ENCODE results near the gene DYDC1.
"Not testable (repeated sequence)": the region's sequence is repeated elsewhere in the genome, so short reads cannot be mapped to it uniquely, and the experiment has no call there.

DYDC1 gene

GRCh38 chr10:80313523-80313922, 43.0 kb downstream of the DYDC1 start:
- Histone ChIP-seq H3K27me3 (ENCODE audit: insufficient read depth, low read depth, severe bottlenecking) (no peaks in the 10 kb centered on the region), H3K27ac (no peak overlapping the region), H3K4me3 (ENCODE audit: low read depth, low read length) (no peak overlapping the region), H3K36me3 (no peaks in the 10 kb centered on the region), H3K9me3 (ENCODE audit: severe bottlenecking) (peaks cover 3% of the 10 kb centered on the region)
- DNase-seq: no peak
- TF ChIP-seq CTCF (IDR thresholded peaks at IDR 0.05; ENCODE audit: low read depth, low read length): no peak

- not testable (repeated sequence) for H3K9me3 ChIP-seq (ENCODE audit: severe bottlenecking); H3K27me3 ChIP-seq (ENCODE audit: insufficient read depth, low read depth, severe bottlenecking); H3K36me3 ChIP-seq; H3K27ac ChIP-seq; H3K4me3 ChIP-seq (ENCODE audit: low read depth, low read length); DNase-seq
Measured at GRCh38 chr10:80305989-80306388, 50.6 kb downstream of the DYDC1 start.

- Histone ChIP-seq H3K27ac (no peak overlapping the region), H3K27me3 (ENCODE audit: insufficient read depth, low read depth, severe bottlenecking) (no peaks in the 10 kb centered on the region), H3K9me3 (ENCODE audit: severe bottlenecking) (no peaks in the 10 kb centered on the region), H3K4me3 (ENCODE audit: low read depth, low read length) (no peak overlapping the region), H3K36me3 (no peaks in the 10 kb centered on the region)
- TF ChIP-seq CTCF (IDR thresholded peaks at IDR 0.05; ENCODE audit: low read depth, low read length): no peak
- no peak for DNase-seq
Measured at GRCh38 chr10:80296942-80297341, 59.6 kb downstream of the DYDC1 start.

- Histone ChIP-seq H3K27me3 (ENCODE audit: insufficient read depth, low read depth, severe bottlenecking) (no peaks in the 10 kb centered on the region), H3K27ac (no peak overlapping the region), H3K4me3 (ENCODE audit: low read depth, low read length) (no peak overlapping the region), H3K36me3 (no peaks in the 10 kb centered on the region), H3K9me3 (ENCODE audit: severe bottlenecking) (no peaks in the 10 kb centered on the region)
- no peak for TF ChIP-seq CTCF (IDR thresholded peaks at IDR 0.05; ENCODE audit: low read depth, low read length)
- no peak for DNase-seq
Measured at GRCh38 chr10:80292607-80293239, 63.8 kb downstream of the DYDC1 start.

GRCh38 chr10:80290474-80291220, 65.9 kb downstream of the DYDC1 start:
- Histone ChIP-seq H3K36me3 (no peaks in the 10 kb centered on the region), H3K27me3 (ENCODE audit: insufficient read depth, low read depth, severe bottlenecking) (no peaks in the 10 kb centered on the region), H3K9me3 (ENCODE audit: severe bottlenecking) (no peaks in the 10 kb centered on the region), H3K27ac (no peak overlapping the region), H3K4me3 (ENCODE audit: low read depth, low read length) (no peak overlapping the region)
- no peak for DNase-seq
- TF ChIP-seq CTCF (IDR thresholded peaks at IDR 0.05; ENCODE audit: low read depth, low read length): no peak

- no peaks in the 10 kb centered on the region for H3K9me3 ChIP-seq (ENCODE audit: severe bottlenecking)
- no peaks in the 10 kb centered on the region for H3K36me3 ChIP-seq
- TF ChIP-seq CTCF (IDR thresholded peaks at IDR 0.05; ENCODE audit: low read depth, low read length): no peak
- no peak for DNase-seq
- no peaks in the 10 kb centered on the region for H3K27me3 ChIP-seq (ENCODE audit: insufficient read depth, low read depth, severe bottlenecking)
- no peak within 1 kb of the TSS for H3K27ac ChIP-seq
- H3K4me3 ChIP-seq (ENCODE audit: low read depth, low read length): no peak within 1 kb of the TSS
Measured at GRCh38 chr10:80289451-80290287, 66.9 kb downstream of the DYDC1 start, which contains the start of gene MAT1A. TSS of gene MAT1A (minus strand) at chr10:80289658. CDS start at chr10:80289423, 235 bp downstream.

All from WERI-Rb-1 (cell line).